HFF-Myc (cell line): ENCODE measurements around the gene TEX55.

ENCODE experiments used
- DNase-seq: peaks from one replicate; pipeline ENCODE4 v3.0.0-alpha.2; 2011; ENCODE audit warnings: low read depth; ENCODE audit errors: extremely low read depth
- H3K4me3 ChIP-seq: replicated peaks from 2 replicates; pipeline ENCODE4 v1.5.1; 2011; ENCODE audit warnings: low read depth, mild to moderate bottlenecking, control low read depth, low read length
- CTCF ChIP-seq: IDR thresholded peaks from 2 replicates; pipeline ENCODE4 v1.5.1; 2012; ENCODE audit warnings: mild to moderate bottlenecking, low read depth, low read length, control low read depth; ENCODE audit errors: missing control alignments

The TEX55 gene

GRCh38 chr3:119177321-119177720 is 31.4 kb downstream of the TEX55 start:
- no peak for TF ChIP-seq CTCF

GRCh38 chr3:119181765-119182164 is 35.8 kb downstream of the TEX55 start:
- H3K4me3 ChIP-seq, result no peak overlapping the region
- DNase-seq, result no peak
- TF ChIP-seq CTCF, result no peak

More at GRCh38 chr3:119177321-119177720, 31.4 kb downstream of the TEX55 start:
- DNase-seq, result no peak
- no peak overlapping the region for H3K4me3 ChIP-seq

- DNase-seq, result no peak
- no peak overlapping the region for H3K4me3 ChIP-seq
- no peak for TF ChIP-seq CTCF
Measured at GRCh38 chr3:119184111-119184510, 38.1 kb downstream of the TEX55 start.

GRCh38 chr3:119184796-119185570 is 39.0 kb downstream of the TEX55 start:
- no peak for DNase-seq
- no peak overlapping the region for H3K4me3 ChIP-seq
- no peak for TF ChIP-seq CTCF

GRCh38 chr3:119187266-119187665 is 41.3 kb downstream of the TEX55 start:
- DNase-seq, result no peak
- no peak for TF ChIP-seq CTCF
- H3K4me3 ChIP-seq, result no peak overlapping the region

- DNase-seq, result no peak
- H3K4me3 ChIP-seq, result no peak overlapping the region
- TF ChIP-seq CTCF, result no peak
Measured at GRCh38 chr3:119191800-119192199, 45.8 kb downstream of the TEX55 start.
